GM21786 (cell line): ENCODE measurements around the gene PEX6.
"Not testable (repeated sequence)": the region's sequence is repeated elsewhere in the genome, so short reads cannot be mapped to it uniquely, and the experiment has no call there.

ENCODE experiments used
- ATAC-seq: cut with Tn5 transposase; IDR thresholded peaks from one replicate; pipeline ENCODE4 v1.9.1; 2021; ENCODE audit not compliant: unreplicated experiment

Gene PEX6

DNA sequence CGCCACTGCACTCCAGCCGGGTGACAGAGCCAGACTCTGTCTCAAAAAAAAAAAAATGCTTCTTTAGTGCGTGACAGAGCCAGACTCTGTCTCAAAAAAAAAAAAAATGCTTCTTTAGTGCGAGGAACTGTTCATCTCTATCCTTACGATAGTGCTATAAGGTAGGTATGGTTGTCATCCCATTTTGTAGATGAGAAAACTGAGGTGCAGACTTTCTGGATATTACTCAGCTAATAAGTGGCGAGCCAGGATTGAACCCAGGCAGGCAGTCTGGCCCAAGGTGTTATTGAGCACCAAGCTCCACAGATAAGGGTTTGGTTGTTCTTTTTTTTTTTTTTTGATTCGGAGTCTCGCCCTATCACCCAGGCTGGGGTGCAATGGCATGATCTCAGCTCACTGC is 22.9 kb upstream of the PEX6 start:
- no peak for ATAC-seq

DNA sequence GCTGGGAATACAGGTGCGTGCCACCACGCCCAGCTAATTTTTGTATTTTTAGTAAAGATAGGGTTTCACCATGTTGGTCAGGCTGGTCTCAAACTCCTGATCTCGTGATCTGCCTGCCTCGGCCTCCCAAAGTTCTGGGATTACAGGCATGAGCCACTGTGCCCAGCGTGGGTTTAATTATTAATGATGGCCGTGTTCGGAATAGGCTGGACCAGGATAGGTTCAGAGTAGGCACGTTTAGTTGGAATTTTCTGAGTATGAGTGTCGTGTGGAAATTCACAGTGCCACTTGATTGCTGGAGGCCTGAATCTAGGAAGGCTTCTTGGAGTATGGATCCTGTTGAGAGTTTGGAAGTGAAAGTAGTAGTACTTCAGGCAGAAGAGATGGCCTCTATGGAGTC is 19.2 kb upstream of the PEX6 start:
- not testable (repeated sequence) for ATAC-seq

DNA sequence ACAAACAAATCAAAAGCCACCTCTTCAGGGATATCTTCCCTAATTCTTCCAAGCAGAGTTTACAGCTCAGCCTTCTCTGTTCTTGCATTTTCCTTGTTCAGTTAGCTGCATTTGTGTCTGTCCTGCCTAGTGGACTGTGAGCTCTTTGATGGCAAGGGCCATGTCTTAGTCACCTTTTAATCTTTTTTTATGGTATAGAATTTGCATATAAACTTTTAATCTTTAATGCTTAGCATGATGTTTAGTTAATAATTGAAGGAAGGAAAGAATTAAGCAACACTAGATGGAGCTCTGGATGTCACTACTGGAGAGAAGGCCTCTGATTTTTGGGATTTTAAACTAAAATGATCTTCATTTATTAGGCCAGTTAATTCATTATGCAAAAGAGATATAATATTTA is 17.5 kb upstream of the PEX6 start:
- no peak for ATAC-seq

DNA sequence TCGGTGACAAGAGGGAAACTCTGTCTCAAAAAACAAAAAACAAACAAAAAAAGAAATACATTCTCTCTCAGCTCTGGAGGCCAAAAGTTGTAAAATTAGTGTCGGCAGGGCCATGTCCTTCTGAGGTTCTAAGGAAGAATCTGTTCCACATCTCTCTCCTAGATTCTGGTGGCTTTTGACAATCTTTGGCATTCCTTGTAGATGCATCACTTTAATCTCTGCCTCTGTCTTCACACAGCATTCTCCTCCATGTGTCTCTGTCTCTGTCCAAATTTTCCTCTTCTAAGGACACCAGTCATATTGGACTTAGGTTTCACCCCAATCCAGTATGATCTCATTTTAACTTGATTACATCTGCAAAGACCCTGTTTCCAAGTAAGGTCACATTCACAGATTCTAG is 14.5 kb upstream of the PEX6 start:
- ATAC-seq, result no peak

DNA sequence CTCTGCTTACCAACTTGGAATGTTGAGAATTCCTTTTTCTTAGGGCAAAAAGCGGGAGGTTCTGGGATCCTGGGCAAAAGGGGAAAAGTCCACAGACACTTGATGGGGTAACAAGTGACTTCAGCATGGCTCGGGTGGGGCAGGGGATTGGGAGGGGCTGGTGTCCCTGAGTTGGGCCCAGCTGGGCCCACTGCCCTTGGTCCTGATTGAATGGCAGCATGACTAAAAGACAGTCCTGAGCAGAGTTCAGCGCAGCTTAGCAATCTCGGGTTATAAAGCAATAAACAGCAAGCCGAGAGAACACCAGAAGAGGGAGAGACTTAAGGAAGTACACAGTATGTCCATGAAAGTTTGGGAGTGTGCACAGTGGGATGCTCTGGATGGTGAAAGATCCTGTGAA is 10.9 kb upstream of the PEX6 start:
- no peak for ATAC-seq

DNA sequence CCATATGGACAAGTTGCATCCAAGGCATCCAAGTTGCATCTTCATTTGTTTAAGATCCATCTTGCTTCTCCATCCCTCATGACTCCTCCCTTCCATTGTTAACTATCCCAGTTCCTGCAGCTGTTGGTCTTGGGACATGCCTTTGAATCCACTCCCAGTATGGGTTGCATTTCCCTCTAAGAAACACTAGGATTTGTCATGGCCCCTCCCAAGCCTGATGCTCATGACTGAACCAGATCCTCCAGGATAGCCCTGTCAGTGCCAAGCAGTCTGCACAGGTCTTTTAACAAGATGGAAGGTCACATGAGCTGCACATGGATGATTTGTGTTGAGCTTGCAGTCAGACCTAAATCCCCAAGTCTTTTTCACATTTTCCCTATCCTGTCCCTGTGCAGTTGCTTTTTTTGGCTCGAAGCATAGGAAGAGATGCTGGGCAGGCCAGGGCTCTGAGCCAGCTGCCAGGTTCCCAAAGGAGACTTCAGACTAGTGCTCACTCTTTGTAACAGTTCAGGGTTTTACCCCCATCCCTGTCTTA is 9.6 kb upstream of the PEX6 start:
- no peak for ATAC-seq

DNA sequence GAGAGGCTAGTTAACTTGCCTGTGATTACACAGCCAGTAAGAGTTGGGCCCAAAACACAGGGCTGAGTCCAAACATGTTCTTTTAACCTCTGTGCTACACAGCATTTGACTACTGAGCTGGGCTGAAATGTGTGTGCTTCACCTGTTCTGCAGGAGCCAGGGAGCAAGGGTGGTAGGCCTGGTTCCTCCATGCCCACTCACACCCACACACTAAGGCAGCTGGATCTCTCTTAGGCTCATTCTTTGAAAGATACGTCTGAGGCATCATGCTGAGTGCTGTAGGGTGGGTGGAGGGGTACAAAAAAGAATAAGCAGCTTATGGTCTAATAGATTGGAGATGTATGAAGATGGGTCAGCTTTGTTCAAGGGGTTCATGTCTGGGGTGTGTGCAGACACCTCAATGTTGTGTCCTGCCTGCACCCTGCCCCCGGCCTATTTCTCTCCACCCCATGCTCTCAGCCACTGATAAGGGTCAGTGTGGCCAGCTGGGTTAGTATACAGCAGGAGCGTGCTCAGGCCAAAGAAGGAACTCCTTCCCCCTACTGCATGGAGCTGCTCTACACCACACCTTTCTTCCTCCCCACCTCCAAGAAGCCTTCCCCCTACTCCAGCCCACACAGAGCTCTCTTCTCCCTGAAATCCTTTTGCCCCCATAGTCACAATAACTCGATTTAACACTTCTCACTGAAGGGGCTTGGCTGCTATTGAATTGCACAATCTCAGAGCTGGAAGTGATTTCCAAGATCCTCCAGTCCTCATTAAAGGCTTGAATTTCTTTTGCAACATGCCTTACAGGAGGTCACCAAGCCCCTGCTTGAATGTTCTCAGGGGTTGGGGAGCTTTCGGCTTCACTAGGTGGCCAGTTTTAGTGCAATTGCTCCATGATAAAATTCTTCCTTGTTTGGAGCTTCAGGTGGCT is 8.8 kb upstream of the PEX6 start:
- no peak for ATAC-seq

DNA sequence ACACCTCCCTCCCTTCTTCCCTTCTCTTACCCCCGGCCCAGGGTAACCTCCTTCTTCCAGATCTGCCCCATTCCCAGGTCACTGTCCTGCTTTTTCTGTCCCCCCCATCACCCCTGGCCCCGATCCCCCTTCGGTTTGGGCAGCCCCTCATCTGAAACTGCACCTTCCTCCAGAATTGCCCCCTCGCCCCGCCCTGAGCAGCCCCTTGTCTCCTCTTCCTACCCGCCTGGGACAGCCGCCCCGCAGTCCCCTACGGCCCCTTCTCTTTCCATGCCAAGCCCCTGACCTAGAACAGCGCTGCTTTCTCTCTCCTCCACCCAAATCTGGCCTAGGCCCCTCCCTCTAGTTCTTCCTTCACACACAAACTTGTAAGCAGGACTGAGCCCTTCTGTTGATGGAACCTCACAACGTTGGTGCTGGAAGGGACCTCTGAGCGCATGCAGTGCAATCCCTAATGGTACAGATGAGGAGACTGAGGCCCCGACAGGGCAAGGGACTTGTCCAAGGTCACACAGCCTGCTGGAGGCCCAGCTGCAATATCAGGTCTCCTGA is 6.0 kb upstream of the PEX6 start:
- ATAC-seq, result no peak

DNA sequence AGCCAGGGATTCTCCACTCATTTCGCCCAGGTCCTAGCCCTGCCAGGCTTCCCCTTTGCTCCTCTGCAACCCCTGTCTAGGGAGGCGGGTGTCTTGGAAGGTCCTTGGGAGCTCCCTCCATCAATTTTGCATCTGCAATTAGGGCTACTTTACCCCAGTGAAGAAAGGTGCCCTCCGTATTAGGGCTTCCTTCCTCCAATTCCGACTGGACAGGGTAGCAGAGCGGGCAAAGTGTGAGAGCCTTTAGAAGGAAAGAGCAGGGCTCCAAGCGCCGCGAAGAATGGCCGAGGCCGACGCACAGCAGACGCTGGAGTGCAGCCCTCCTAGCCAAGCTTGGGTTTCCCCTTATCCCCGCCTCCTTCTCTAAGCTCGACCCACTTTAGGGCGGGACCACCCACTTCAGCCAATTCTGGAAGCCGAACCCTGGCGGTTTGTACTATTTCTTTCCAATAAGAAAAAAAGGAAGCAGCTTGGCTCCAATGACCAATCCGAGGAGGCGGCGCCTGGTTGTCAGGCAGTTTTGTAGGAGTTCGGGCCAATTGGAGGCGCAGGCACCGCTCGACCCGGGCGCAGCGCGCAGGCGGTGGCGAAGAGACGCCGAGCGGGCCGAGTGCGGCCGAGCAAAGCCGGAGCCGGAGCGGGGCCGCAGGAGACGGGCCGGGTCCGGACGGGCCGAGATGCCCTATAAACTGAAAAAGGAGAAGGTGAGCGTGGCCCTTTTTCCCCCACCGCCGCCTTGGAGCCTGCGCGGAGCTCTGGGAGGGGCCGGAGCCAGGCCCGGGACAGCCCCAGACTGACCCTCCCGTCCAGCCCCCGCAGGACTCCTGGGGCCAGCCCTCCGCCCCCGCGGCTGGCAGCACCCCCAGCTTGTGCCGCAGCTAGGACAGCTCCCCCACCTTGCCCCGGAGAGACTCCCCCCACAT is 5.3 kb upstream of the PEX6 start, which contains the start of gene PPP2R5D:
Gene PPP2R5D (plus strand): TSS at position 570 of the 923 bp plus-strand sequence. CDS start 108 bp downstream, at position 678.
- ATAC-seq, result peak; percentile 95

DNA sequence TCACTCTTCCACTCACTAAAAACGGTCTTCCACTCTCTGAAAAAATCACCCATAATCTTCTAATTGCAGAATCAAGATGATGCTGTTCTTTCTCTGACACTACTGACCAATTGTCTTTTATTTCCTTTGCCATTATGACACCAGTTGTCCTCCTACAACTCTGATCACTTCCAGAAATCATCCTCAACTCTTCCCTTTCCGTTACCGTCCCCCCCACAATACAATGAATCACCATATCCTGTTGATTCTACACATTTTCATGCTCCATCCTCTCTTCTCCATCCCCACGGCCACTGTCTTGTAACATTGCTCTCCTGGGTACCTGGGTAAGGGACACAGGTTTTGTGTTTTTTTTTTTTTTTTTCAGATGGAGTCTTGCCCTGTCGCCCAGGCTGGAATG is 2.9 kb upstream of the PEX6 start:
- ATAC-seq, result no peak

DNA sequence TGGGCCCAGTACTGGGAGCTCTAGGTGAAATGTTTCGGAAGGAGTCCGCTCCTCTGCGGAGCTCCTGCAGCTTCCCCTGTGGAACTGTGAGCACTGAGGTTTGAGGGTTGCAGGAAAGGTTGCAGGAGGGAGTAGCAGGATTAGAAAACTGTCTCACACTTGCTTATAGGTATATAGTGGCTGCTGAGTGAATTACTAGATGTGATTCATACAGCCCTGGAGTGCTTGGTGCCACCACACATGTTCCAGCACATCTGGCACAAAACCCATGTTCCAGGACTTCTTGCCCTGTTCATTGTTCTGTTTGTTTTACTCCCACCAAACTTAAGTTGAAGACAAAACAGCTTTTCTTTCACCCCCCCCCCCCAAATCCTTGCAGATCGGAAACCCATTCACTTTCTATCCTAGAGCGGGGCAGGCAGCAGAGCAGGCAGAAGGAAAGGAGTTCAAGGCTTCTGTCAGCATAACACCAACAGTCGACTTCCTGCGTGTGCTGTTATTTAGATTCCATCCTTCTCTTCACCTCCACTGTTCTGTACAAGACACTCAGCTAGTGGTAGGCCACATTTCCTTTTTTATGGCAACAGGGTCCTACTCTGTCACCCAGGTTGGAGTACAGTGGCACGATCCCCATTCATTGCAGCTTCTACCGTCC is 669 bp upstream of the PEX6 start:
- no peak for ATAC-seq

DNA sequence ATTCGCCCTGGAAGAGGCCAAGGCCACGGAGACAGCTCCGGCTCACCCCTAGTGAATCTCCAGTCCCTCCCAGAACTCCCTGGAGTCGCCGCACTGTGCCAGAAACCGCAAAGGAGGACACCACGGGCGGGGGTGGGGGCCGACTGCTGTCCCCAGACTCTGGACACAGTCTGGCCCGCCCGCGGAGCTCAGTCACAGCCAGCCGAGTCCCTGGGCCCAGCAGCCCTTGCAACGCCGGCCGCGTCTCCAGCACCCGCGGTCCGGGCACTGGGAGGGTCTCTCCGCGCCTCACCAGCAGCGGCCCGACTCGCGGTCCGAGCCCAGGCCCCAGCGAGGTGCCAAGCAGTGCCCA is 518 bp downstream of the PEX6 start:
- ATAC-seq, result peak; percentile 6

DNA sequence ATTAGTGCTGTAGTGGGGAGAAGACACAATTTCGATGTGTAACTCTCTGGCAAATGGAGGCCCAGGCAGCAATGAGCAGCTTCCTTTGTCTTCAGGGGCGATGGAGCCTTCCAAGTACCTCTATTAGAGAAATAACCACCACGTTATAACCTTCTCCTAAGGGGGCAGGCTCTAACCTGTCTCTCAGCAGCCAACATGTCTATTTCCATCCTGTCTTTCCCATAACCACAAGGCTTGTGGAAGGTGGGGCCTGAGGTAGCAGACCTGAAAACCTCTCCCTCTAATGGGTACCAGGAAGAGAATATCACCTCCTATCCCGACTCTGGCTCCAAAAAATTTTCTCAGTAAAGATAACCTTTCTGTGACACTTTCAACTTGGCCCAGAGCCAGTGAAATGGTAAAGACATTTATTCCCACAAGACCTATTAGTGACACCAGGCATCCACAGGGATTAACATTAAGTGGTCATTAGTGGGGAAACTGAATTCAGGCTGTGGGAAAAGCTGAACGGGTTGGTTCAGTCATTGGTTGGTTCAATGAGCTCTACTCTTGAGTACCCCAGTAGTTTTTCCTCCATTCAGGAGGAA is 4.0 kb downstream of the PEX6 start:
- no peak for ATAC-seq

DNA sequence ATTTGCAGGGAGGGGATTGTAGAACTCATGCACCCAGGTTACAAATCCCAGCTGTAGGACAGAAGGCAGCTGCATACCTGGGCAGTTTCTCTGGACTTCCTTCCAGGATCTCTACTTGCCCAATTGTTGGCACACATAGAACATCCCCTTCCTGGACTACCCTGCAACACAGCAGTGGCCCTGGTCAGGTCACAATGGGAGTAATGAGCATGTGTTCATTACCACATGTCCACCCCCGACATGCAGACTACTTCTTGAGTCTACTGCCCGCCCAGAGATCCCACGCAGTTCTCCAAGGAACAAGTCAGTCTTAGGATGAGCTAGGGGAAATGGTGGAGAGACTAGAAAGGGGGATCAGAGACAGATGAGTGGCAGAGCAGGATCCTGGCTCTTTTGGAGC is 5.1 kb downstream of the PEX6 start:
- no peak for ATAC-seq

DNA sequence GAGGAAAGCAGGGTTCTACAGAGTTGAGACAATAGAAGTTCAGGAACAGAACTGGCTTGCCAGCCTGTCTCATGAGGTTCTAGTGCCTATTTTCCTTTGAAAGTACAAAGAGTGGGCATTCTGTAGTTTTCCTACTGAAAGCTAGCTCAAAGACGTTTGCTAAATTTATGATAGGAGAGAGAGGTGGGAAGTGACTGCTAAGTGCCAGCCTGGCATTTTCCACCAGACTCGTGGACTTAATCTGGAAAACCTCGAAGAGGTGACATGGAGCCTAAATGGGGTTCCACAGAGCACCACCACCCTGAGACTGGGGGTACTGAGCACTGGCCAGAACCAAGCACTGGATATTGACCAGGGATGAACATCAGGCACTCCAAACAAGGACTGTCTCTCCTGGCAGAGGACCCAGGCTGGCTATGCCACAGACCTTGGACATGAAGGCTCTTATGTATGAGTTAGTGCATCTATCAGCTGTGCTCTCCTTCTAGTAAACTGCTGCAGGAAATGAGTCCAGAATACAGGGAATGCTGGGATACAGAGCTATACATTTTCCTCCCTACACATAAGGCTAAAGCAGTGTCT is 7.1 kb downstream of the PEX6 start:
- ATAC-seq, result no peak

DNA sequence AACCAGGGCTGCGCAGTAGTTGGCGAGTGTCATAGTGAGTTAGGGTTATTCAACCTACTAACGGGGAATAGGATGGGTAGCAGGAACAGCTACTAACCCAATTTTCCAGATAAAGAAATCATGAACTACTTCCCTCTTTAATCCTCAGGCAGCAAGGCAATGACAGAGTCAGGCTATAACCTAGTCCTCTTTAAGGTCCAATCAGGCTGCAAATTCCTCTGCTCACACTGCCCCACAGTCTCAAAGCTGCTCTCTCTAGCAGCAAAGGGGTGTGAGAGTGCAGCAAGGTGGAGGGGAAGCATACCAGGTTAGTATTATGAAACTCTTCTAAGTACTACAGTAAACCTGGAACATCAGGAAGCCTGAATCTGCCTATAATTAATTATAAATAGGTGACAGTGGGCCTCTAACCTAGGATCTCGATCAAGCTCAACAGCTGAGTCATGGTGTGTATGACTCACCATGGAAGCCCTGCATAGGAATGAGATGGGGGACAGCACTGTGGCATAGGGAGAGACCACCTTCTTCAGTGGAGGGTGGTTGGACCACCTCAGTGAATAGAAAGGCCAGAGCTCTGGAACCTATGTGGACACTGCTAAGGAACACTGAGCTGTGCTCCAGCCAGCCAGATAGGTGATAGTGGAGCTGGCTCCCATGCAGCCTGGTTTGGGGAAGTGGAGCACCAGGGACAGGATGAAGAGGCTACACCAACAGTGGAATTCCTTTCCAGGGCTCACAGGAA is 7.9 kb downstream of the PEX6 start:
- ATAC-seq, result no peak

DNA sequence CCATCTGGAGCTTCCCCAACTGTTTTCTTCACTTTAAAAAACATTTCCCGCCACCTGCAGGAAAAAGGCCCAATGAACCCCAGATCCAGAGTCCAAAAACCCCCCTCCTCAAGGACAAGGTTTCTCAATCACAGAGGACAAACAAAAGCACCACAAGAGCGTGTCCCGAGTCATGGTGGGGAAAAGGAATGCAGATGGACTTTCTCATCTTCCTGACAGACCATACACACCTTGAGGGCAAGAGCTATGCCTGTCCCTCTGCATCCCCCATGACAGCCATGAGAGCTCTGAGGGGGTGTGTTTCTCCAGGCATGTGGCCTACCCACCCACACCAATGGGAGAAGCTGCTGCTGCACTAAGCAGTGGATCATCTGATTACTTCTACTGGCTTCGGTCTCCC is 9.0 kb downstream of the PEX6 start:
- no peak for ATAC-seq

DNA sequence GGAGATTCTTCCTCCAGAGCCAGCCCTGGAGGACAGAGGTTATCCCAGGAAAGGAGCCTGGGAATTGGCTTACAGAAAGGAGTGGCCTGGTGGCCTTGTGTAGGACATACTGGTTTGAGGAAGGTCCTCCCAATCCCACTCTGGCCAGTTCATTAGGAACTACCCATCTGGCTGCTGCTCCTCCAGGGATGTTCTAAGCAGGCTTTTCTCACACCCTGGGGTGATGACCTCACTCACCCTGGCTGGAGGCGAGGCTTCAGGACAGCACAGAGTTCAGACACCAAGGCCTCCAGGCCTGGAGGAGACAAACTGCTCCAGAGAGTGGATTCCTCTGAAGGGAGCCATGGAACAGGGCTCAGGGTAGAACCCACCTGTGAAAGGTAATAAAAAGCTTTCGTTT is 9.6 kb downstream of the PEX6 start:
- no peak for ATAC-seq

DNA sequence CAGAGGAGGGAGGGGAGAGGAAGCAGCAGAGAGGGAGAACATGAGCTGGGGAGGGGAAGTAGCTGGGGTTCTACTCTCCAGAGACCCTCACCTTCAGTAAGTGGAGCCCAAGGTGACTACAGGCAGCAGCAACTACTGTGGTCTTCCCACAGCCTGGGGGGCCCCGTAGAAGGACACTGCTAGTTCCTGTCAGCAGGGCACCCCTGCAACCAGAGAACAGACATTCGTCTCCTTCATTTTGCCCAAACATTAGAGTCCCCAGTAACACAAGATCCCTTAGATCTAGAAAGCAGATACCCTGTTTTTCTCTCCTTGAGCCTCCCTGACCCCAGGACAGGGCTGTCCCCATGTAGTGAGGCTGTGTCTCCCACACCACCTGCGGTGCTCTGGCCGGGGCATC is 10.2 kb downstream of the PEX6 start:
- no peak for ATAC-seq
